BE2C (cell line): Measurements from ENCODE around the gene ALDOC.

Experiments used
- DNase-seq: peaks from one replicate; pipeline ENCODE4 v3.0.0-alpha.2; 2020
- H3K27me3 ChIP-seq: fragments of 250-450 bp; sonication (Bioruptor Pico); 2 replicates; pipeline ENCODE4 v1.5.1; 2020; ENCODE audit warnings: mild to moderate bottlenecking
- H3K36me3 ChIP-seq: fragments of 250-450 bp; sonication (Bioruptor Pico); 2 replicates; pipeline ENCODE4 v1.5.1; 2020; ENCODE audit warnings: mild to moderate bottlenecking
- H3K4me1 ChIP-seq: fragments of 250-450 bp; sonication (Bioruptor Pico); 2 replicates; pipeline ENCODE4 v1.5.1; 2020
- H3K4me3 ChIP-seq: 2 replicates; pipeline ENCODE4 v1.5.1; 2011; ENCODE audit warnings: low read depth, low read length
- H3K9me3 ChIP-seq: fragments of 250-450 bp; sonication (Bioruptor Pico); 2 replicates; pipeline ENCODE4 v1.5.1; 2020
- CTCF ChIP-seq: IDR thresholded peaks from 2 replicates; pipeline ENCODE4 v1.5.1; 2012; ENCODE audit warnings: mild to moderate bottlenecking, low read depth, low read length

Gene ALDOC

GRCh38 chr17:28541439-28541838, 35.3 kb downstream of the ALDOC start:
- Histone ChIP-seq H3K27me3 (no peaks in the 10 kb centered on the region), H3K4me3 (no peak overlapping the region), H3K9me3 (no peaks in the 10 kb centered on the region), H3K36me3 (no peaks in the 10 kb centered on the region), H3K4me1 (no peaks in the 10 kb centered on the region)
- no peak for DNase-seq
- no peak for TF ChIP-seq CTCF

GRCh38 chr17:28540231-28540630, 36.5 kb downstream of the ALDOC start:
- no peaks in the 10 kb centered on the region for H3K27me3 ChIP-seq
- no peaks in the 10 kb centered on the region for H3K9me3 ChIP-seq
- no peak for TF ChIP-seq CTCF
- no peaks in the 10 kb centered on the region for H3K4me1 ChIP-seq
- no peaks in the 10 kb centered on the region for H3K36me3 ChIP-seq
- no peak overlapping the region for H3K4me3 ChIP-seq
- peak; percentile 33 for DNase-seq

GRCh38 chr17:28538296-28538895, 38.3 kb downstream of the ALDOC start:
- Histone ChIP-seq H3K4me3 (no peak overlapping the region), H3K27me3 (no peaks in the 10 kb centered on the region), H3K4me1 (no peaks in the 10 kb centered on the region), H3K36me3 (no peaks in the 10 kb centered on the region), H3K9me3 (no peaks in the 10 kb centered on the region)
- TF ChIP-seq CTCF: no peak
- DNase-seq: no peak

- Histone ChIP-seq H3K4me1 (no peaks in the 10 kb centered on the region), H3K36me3 (no peaks in the 10 kb centered on the region), H3K4me3 (no peak overlapping the region), H3K9me3 (no peaks in the 10 kb centered on the region), H3K27me3 (no peaks in the 10 kb centered on the region)
- TF ChIP-seq CTCF: no peak
- DNase-seq: no peak
These were observed 39.5 kb downstream of the ALDOC start for GRCh38 chr17:28537219-28537610.

GRCh38 chr17:28536532-28537218, 40.0 kb downstream of the ALDOC start:
- no peak for DNase-seq
- H3K4me3 ChIP-seq: no peak overlapping the region
- H3K36me3 ChIP-seq: no peaks in the 10 kb centered on the region
- H3K9me3 ChIP-seq: no peaks in the 10 kb centered on the region
- H3K4me1 ChIP-seq: no peaks in the 10 kb centered on the region
- no peaks in the 10 kb centered on the region for H3K27me3 ChIP-seq
- TF ChIP-seq CTCF: no peak

- Histone ChIP-seq H3K4me3 (no peak overlapping the region), H3K4me1 (no peaks in the 10 kb centered on the region), H3K36me3 (no peaks in the 10 kb centered on the region), H3K9me3 (no peaks in the 10 kb centered on the region), H3K27me3 (no peaks in the 10 kb centered on the region)
- no peak for TF ChIP-seq CTCF
- DNase-seq: no peak
These were observed 41.8 kb downstream of the ALDOC start for GRCh38 chr17:28534740-28535375.
